GM18526 (cell line): Measurements from ENCODE around the gene ZNF222.

Experiments
- POLR2A ChIP-seq: IDR thresholded peaks from 3 replicates; pipeline ENCODE4 v1.6.1; 2011; ENCODE audit not compliant: insufficient read length; ENCODE audit errors: extremely low read depth

ZNF222 gene

GRCh38 chr19:44025217-44025936 is at the start of gene ZNF222:
Gene ZNF222, plus strand, starts transcription at chr19:44025379. Its CDS starts 58 bp downstream, at chr19:44025437.
- peak; percentile 44 for TF ChIP-seq POLR2A

DNA sequence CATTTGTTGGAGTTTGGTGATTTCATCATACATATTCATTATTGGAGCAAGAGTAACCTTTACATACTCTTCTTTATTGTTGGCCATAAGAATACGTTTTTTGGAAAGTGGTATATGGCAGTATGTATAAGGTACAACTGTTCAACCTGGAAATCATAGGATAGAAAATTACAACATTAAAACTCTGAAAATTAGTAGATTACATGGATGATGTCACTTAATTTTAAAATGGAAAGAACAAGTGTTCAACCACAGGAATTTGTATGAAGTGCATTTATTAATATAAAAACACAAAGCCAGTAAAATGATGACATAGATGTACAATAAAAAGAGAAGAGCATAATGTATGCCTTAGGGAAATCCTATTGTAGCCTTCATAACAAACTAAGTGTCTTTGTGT is 48.4 kb upstream of the ZNF222 start:
- TF ChIP-seq POLR2A, result no peak

- TF ChIP-seq POLR2A, result no peak
These were observed 41.7 kb upstream of the ZNF222 start for GRCh38 chr19:43983544-43983911.

DNA sequence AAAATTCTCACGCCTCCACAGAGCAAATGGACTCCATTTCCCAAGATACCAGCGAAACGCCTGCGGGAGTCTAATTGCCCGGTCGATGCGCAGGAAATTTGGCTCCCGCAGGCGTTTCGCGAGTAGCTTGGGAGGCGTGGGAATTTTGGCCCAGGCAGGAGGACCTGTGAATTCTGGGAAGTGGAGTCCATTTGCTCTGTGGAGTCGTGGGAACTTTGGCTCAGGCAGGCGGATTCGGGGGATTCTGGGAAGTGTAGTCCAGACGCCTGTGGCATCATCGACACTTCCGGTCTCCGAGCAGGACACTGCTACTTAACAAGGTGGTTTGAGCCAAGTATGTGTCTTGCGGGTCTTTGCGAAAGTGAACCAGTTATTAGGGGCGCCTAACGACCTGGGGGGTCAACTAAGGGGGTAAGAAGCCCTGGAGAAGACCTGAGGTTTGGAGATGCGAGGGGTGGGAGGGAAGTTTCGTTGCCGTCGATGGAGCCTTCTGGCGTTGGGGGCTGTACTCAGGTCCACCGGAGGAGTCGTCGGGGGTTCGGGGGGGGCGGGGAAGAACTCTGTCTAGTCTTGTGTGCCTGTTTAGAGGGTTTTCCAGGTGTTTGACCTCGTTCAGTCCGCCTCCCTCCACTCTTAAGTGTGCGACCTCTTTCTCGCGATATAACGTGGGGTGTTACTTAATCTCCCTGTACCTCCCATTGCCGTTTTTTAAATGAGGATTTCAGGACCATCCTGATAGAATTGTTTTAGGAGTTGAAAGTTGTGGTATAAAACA is 41.1 kb upstream of the ZNF222 start, which contains the start of gene ZNF155:
Gene ZNF155, plus strand, starts transcription at position 277 of the 775 bp plus-strand sequence. CDS start 4,356 bp downstream, outside the sequence.
- TF ChIP-seq POLR2A, result peak; percentile 42

- TF ChIP-seq POLR2A, result no peak
These were observed 40.5 kb upstream of the ZNF222 start for GRCh38 chr19:43984687-43985000.

- no peak for TF ChIP-seq POLR2A
These were observed 27.4 kb upstream of the ZNF222 start for GRCh38 chr19:43997631-43998290.

DNA sequence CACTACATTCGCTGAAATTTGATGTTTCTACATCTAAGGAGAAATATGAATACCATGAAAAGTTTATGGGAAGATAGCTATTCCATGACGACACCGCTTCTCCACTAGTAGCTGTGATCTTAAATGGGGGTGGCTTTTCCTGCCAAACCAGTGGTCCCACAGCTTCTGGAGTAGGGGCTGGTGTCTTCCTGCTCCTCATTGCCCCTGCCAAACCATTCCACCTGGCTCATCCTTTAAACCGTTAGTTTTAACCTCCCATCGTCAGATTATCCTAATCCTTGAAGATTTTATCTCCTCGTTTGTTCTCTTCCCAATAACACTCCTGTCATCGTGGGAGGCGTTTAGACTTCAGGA is 23.0 kb upstream of the ZNF222 start:
- no peak for TF ChIP-seq POLR2A

- peak; percentile 57 for TF ChIP-seq POLR2A
These were observed 22.4 kb upstream of the ZNF222 start, which contains the start of gene ZNF230 for GRCh38 chr19:44002566-44003460. Gene ZNF230, plus strand, starts transcription at chr19:44002957. Its CDS starts 4,122 bp downstream, at chr19:44007079.

DNA sequence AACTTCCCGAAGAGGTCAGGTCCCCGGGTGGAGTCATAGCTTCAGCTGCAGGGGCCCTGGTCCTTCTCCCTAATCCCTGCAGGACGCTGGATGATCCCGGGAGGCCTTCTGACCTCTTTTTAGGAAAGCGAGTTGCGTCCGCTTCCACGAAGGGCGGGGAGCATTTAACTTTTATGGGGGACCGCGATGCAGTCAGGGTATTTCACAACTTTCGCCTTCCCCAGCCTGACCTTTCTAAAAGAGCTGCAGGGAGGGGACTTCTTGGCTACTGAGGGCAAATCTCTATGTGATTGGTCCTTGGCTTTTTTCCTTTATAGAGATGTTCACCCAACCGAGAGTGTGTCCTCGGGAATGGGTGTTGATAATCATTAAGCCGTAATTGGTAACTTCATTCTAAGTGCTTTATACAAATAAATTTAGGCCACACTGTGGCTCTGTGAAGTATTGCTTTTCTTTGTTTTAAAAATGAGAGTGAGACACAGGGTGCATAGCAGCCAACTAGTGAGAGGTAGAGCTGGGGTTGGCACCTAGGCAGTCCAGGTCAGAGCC is 21.6 kb upstream of the ZNF222 start:
- TF ChIP-seq POLR2A, result no peak

- no peak for TF ChIP-seq POLR2A
These were observed 19.2 kb upstream of the ZNF222 start for GRCh38 chr19:44005973-44006372.

GRCh38 chr19:44007473-44007872 is 17.7 kb upstream of the ZNF222 start:
- no peak for TF ChIP-seq POLR2A

DNA sequence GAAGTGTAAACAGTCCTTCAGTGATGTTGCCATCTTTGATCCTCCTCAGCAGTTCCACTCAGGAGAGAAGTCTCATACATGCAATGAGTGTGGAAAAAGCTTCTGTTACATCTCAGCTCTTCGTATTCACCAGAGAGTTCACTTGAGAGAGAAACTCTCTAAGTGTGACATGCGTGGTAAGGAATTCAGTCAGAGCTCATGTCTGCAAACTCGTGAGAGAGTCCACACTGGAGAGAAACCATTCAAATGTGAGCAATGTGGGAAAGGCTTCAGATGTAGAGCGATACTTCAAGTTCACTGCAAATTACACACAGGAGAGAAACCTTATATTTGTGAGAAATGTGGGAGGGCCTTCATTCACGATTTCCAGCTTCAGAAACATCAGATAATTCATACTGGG is 14.7 kb upstream of the ZNF222 start:
- TF ChIP-seq POLR2A, result no peak

DNA sequence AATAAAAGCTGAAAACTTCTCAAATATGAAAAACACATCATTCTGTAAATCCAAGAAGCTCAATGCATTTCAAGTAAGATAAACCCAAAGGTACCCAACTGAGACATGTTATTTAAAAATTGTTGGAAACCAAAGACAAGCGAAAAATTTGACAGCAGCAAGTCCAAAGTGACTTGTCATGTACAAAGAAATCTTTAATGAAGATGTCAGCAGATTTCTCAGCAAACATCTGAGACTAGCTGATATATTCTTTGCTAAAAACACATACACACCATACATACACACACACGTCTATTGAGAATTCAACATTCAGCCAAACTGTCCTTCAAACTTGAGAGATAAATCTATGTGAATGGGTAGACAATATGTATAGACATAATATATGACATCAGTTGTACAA is 5.7 kb upstream of the ZNF222 start:
- no peak for TF ChIP-seq POLR2A

DNA sequence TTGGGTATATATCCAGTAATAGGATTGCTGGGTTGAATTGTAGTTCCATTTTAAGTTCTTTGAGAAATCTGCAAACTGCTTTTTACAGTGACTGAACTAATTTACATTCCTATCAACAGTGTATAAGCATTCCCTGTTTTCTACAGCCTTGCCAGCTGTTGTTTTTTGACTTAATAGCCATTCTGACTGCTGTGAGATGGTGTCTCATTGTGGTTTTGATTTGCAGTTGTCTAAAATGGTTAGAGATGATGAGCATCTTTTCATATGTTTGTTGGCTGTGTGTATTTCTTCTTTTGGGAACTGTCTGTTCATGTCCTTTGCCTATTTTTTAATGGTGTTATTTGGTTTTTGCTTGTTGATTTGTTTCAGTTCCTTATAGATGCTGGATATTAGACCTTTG is 4.0 kb upstream of the ZNF222 start:
- TF ChIP-seq POLR2A, result no peak

DNA sequence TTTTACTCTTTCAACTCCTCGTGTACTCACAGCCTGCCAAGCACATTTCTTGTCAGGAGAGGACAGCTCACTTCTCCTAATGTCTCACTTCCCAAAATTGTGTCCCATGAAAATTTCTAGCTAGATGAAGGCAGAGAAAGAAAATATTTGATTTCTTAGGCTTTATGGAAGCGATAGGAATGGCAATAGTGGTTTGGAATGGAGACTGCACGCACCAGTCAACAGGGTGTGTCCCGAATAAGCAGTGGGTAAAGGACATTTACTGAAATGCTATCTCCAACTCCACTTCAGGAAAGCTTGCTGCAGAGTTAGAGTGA is 321 bp upstream of the ZNF222 start:
- no peak for TF ChIP-seq POLR2A
